Ishikawa (cell line): ENCODE measurements around the gene SLC7A14.

ENCODE experiments used
- CEBPB ChIP-seq: IDR thresholded peaks from 2 replicates; pipeline ENCODE4 v1.6.1; 2012
- CREB1 ChIP-seq: IDR thresholded peaks from 2 replicates; pipeline ENCODE4 v1.6.1; 2012; ENCODE audit warnings: low read depth
- EGR1 ChIP-seq: IDR thresholded peaks from 2 replicates; pipeline ENCODE4 v1.6.1; 2012
- EP300 ChIP-seq: IDR thresholded peaks from 2 replicates; pipeline ENCODE4 v1.6.1; 2012; ENCODE audit warnings: borderline replicate concordance
- FOXM1 ChIP-seq: IDR thresholded peaks from 2 replicates; pipeline ENCODE4 v1.6.1; 2012; ENCODE audit warnings: low read depth, borderline replicate concordance
- MAX ChIP-seq: IDR thresholded peaks from 2 replicates; pipeline ENCODE4 v1.6.1; 2012
- NFIC ChIP-seq: IDR thresholded peaks from 2 replicates; pipeline ENCODE4 v1.6.1; 2012
- RAD21 ChIP-seq: IDR thresholded peaks from 2 replicates; pipeline ENCODE4 v1.6.1; 2012; ENCODE audit warnings: low read depth
- REST ChIP-seq: IDR thresholded peaks from 2 replicates; pipeline ENCODE4 v1.6.1; 2012; ENCODE audit warnings: low read depth, mild to moderate bottlenecking
- TAF1 ChIP-seq: IDR thresholded peaks from 2 replicates; pipeline ENCODE4 v1.6.1; 2012; ENCODE audit warnings: low read depth, mild to moderate bottlenecking
- TCF12 ChIP-seq: IDR thresholded peaks from 2 replicates; pipeline ENCODE4 v1.6.1; 2012; ENCODE audit warnings: low read depth
- TEAD4 ChIP-seq: IDR thresholded peaks from 2 replicates; pipeline ENCODE4 v1.6.1; 2012
- USF1 ChIP-seq: IDR thresholded peaks from 2 replicates; pipeline ENCODE4 v1.6.1; 2012
- YY1 ChIP-seq: IDR thresholded peaks from 2 replicates; pipeline ENCODE4 v1.6.1; 2012; ENCODE audit warnings: low read depth
- ZBTB7A ChIP-seq: IDR thresholded peaks from 2 replicates; pipeline ENCODE4 v1.6.1; 2012; ENCODE audit warnings: low read depth

SLC7A14 gene

GRCh38 chr3:170623524-170623923 lies 37.6 kb upstream of the SLC7A14 start:
- TF ChIP-seq EP300 (no peak), MAX (no peak), RAD21 (no peak), YY1 (no peak), TAF1 (no peak), CEBPB (no peak), REST (no peak), TCF12 (no peak), ZBTB7A (no peak), EGR1 (no peak), CREB1 (no peak), TEAD4 (no peak), NFIC (no peak), FOXM1 (no peak), USF1 (no peak)

- TF ChIP-seq REST (no peak), RAD21 (no peak), YY1 (no peak), TCF12 (no peak), EGR1 (no peak), FOXM1 (no peak), TEAD4 (no peak), TAF1 (no peak), EP300 (no peak), MAX (no peak), ZBTB7A (no peak), NFIC (no peak), CEBPB (no peak), USF1 (no peak), CREB1 (no peak)
These were observed 36.7 kb upstream of the SLC7A14 start for GRCh38 chr3:170622369-170623159.

- TF ChIP-seq FOXM1 (no peak), EGR1 (no peak), REST (no peak), USF1 (no peak), ZBTB7A (no peak), TAF1 (no peak), NFIC (no peak), RAD21 (no peak), CREB1 (no peak), CEBPB (no peak), YY1 (no peak), MAX (no peak), TEAD4 (no peak), TCF12 (no peak), EP300 (no peak)
These were observed 35.4 kb upstream of the SLC7A14 start for GRCh38 chr3:170621256-170621655.
